HG03103 (cell line): Measurements from ENCODE around the gene VWA7.
"Not testable (repeated sequence)": the region's sequence is repeated elsewhere in the genome, so short reads cannot be mapped to it uniquely, and the experiment has no call there.

Experiments
- ATAC-seq: cut with Tn5 transposase; IDR thresholded peaks from one replicate; pipeline ENCODE4 v1.9.1; 2021; ENCODE audit warnings: low read depth; ENCODE audit not compliant: unreplicated experiment

The VWA7 gene

GRCh38 chr6:31801031-31801927 lies 24.2 kb upstream of the VWA7 start:
- not testable (repeated sequence) for ATAC-seq

GRCh38 chr6:31799781-31800180 lies 22.7 kb upstream of the VWA7 start:
- ATAC-seq, result no peak

GRCh38 chr6:31797588-31797987 lies 20.5 kb upstream of the VWA7 start:
- ATAC-seq, result no peak

DNA sequence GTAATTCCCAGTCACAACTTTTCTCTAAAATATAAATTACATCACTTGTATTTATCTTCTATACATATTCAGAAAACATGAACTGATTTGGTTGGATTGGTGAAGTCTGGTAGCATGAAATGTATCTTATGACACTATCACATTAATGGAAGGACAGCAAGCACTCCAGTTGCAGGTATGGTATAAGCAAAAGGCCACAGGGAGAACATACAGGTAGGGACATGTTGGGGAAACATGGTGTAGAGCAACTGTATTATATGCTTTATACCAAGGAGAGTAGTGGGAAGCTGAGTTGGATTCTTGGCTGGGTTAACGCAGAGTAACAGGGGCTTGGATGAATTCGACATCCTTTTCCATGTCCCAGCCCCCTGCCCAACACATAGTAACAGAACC lies 19.9 kb upstream of the VWA7 start:
- ATAC-seq, result no peak

GRCh38 chr6:31795616-31796298 lies 18.6 kb upstream of the VWA7 start, which contains the start of gene VARS1:
Gene VARS1, minus strand, starts transcription at chr6:31795752. Its CDS starts 535 bp downstream, at chr6:31795217.
- ATAC-seq, result peak; percentile 63

DNA sequence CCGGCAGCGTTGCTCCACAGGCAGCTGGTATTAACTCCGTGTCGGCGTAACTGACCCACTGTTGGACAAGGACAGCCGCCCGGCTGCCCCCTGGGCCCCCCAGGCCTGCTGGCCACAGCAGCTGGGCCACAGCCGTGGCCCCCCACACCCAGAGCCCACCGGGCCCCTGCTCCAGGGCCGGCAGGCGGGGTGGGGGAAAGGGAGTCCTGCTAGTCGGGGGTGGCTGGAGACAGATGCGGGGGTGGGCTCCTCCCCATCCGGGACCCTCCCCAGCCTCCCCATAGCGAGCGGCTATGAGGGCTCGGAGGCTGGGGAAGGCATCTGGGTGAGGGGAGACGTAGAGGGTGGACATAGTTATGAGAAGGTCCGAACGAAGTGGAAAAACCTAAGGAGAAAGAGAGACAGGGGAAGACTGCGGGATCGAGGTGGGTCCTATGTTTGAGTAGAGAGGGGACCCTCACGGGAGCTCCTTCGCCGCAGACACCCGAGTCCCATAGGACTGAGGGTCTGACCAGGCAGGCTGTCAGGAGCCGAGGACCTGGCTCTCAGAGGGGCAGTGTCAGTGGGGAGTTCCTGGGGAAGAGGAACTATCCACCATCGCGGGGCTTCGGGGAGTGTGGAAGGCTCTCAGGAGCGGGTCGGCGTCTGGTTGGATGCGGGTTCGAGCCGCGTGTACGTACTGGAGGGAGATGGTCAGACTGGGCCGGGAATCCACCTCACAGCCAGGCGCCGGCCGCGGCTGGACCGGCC lies 17.9 kb upstream of the VWA7 start:
- ATAC-seq, result no peak

DNA sequence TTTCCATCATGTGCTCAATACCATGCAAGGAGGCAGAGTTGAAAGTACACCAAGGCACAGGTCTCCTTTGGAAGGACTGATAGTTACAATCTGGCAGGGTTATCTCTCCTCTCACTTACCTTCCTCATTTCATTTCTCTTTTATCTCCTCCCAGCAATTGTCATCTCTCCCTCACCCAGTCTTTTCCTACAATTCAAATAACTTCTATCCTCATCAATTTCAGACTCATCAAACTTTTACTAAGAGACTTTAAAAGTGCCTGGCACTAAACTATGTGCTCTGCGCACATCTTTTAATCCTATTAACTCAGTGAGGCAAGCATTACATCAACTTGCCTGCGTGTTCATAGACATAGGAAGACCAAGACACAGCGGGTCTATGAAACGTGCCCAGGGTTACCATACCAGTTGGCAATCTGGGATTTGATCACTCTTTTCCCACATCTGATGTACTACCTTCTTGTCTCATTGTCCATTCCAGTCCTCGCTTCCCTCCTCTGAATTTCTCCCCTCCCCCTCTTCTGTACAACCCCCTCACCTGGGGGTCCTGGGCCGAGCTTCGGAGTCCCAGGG lies 17.3 kb upstream of the VWA7 start:
- no peak for ATAC-seq

DNA sequence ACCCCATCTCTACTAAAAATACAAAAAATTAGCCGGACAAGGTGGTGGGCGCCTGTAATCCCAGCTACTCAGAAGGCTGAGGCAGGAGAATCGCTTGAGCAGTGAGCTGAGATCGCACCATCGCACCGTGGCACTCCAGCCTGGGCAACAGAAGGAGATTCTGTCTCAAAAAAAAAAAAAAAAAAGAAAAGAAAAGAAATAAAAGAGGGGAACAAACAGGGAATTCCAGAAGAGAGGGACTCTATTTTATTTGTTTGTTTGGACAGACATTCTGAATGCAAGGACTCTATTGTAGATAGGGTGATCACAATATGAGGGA lies 16.8 kb upstream of the VWA7 start:
- ATAC-seq, result not testable (repeated sequence)

GRCh38 chr6:31792761-31793171 lies 15.6 kb upstream of the VWA7 start:
- no peak for ATAC-seq

DNA sequence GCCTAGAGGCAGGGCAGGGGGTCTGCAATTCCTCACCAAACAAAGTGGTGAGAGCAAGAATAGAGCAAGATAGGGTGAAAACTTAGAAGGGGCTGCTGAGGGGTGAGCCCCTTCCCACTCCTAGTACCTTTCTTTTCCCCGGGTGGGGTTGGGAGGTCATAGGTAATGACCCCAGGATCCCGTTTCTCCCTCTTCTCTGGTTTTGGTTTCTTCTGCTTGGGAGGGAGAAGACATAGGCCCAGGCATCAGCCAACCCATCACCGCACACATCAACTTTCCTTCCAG lies 14.9 kb upstream of the VWA7 start:
- no peak for ATAC-seq

GRCh38 chr6:31791324-31792089 lies 14.4 kb upstream of the VWA7 start:
- ATAC-seq, result no peak

- ATAC-seq, result no peak
These were observed 8.3 kb upstream of the VWA7 start for GRCh38 chr6:31785475-31785874.

GRCh38 chr6:31784098-31784925 lies 7.2 kb upstream of the VWA7 start:
- ATAC-seq, result no peak

GRCh38 chr6:31782126-31782855 lies 5.2 kb upstream of the VWA7 start:
- ATAC-seq, result no peak

DNA sequence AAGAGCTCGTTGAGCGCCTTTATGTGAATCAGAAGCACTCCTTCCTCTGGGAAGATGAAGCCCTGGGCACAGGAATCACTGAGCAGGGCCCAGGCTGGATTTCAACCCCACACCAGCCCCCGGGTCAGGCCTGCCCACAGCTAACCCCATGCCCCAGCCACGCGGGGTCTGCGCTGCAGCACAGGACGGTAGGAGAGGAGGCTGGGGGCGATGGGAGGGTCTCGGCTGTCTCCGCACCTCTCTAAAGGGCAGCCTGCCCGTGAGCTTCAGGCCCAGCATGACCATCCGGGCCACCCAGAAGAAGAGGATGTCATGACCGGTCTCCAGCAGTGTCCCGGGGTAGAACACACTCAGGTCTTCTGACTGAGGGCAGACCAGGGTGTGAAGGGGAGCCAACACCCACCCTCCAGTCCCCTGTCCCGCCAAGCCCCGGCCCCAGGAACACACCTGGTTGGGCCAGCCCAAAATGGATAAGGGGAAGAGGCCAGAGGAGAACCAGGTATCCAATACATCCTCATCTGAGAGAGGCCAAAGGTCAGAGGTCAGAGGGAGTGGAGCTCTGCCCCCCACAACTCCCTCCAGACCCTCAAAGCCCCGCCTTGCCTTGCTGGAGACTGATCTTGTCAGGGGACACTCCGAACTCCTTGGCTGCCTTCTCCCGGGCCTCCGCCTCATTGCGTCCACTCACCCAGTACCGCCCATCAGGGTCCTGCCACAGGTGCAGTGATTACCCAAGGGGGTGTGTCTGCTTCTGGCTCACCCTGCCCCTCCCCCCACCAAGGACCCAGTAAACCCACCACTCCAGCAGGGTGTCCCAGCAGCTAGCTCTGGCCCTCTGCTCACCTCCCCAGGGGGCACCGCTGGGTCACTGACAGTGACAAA lies 4.4 kb upstream of the VWA7 start:
- ATAC-seq, result no peak

GRCh38 chr6:31780507-31781243 lies 3.5 kb upstream of the VWA7 start:
- ATAC-seq, result no peak

- no peak for ATAC-seq
These were observed 2.8 kb upstream of the VWA7 start for GRCh38 chr6:31779908-31780307.
